ENCODE results near the gene MSI2. TPM values are rescaled to one million over a fixed set of nuclear protein-coding genes. Genes with fewer than 3 reads are reported as not detected.

MSI2 gene
- polyA plus RNA-seq, 1 experiment, result 9.2 TPM

DNA sequence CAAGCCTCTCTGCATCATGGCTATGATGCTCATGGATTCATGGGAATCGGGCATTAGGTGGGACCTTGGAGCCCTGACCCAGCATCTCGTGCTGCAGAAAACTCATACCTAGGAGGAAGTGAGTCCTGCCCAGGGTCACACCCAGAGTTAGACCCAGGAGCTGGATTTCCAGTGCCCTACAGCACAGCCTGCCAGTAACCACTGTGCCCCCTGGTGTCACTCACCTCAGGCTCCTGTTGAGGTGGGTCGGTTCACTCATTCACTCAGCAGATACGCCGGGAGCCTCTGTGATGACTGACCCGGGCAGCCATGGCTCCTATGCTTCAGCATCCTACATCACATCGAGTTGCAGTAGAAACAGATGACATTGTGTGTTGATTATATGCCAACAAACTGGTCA, 143.4 kb downstream of the MSI2 start:
- no peaks in the 10 kb centered on the region for H3K27me3 ChIP-seq (ENCODE audit: control insufficient read depth, insufficient read depth, low read length)
- CTCF ChIA-PET, result interaction anchor here (0.7 to 1.5 kb wide), 2 partner anchors 19 to 156 kb away, joined by 3 to 9 read pairs; no protein-coding TSS in a partner anchor
- H3K4me3 ChIP-seq (ENCODE audit: low read depth, low read length), result no peak overlapping the region
- POLR2A ChIA-PET, result no interaction called here
- DNase-seq (ENCODE audit: low read depth), result no peak
- TF ChIP-seq CTCF (IDR thresholded peaks at IDR 0.05; ENCODE audit: insufficient read depth, low read depth, low read length), result no peak
- H3K36me3 ChIP-seq (ENCODE audit: control insufficient read depth, insufficient read depth, low read length), result no peaks in the 10 kb centered on the region

- H3K4me3 ChIP-seq (ENCODE audit: low read depth, low read length), result no peak overlapping the region
- no peaks in the 10 kb centered on the region for H3K36me3 ChIP-seq (ENCODE audit: control insufficient read depth, insufficient read depth, low read length)
- H3K27me3 ChIP-seq (ENCODE audit: control insufficient read depth, insufficient read depth, low read length), result no peaks in the 10 kb centered on the region
- ChIA-PET CTCF (interaction anchor here (0.8 to 1.5 kb wide), 2 partner anchors 27 to 157 kb away, joined by 3 to 9 read pairs; no protein-coding TSS in a partner anchor), POLR2A (no interaction called here)
- TF ChIP-seq CTCF (IDR thresholded peaks at IDR 0.05; ENCODE audit: insufficient read depth, low read depth, low read length), result no peak
- DNase-seq (ENCODE audit: low read depth), result no peak
Measured at GRCh38 chr17:57400648-57401047, 144.3 kb downstream of the MSI2 start.

DNA sequence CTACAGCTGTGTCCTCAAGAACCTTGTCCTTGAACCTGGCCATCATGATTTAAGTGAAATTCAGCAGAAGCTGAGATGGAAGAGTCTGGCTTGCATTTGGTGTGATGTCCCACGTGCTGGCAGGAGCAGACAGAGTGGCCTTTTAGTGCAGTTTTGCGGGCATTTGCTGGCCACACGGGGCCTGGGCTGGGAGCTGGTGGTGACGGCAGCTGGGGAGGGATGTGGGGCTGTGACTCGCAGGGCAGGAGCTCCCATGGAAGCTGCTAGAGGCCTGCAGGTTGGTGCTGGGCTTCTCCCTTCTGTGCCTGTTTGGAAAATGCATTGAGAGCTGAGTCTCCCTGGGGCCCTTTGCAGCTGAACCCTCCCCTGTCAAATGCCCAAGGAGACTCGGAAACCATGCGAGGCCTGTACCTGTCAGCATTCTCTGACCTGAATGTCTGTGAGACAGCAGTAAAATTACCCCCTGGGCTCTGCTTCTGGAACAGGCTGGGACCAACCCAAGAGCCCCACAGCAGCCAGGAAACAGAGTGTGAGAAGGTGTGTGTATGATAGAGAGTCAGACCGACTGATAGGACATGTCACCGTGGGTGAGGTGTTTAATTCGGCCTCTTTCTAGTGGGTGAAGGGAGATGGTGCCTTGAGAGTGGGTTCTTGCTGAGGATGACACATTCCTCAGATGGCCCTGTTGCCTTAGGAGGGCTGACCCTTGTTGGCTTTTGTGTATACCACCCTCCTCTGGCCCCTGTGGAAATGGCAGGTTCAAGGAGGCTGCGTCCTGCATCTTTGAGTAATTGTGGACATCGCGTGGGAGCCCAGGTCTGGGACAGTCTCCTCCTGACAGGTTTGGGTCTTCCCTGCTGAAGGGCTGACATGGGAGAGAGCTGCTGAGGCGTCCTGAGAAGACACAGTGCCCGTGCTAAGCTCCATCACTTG, 145.5 kb downstream of the MSI2 start:
- POLR2A ChIA-PET, result no interaction called here
- CTCF ChIA-PET, result interaction anchor here (1.5 kb wide), 1 partner anchor 23 kb away, joined by 3 read pairs; no protein-coding TSS in a partner anchor
- Histone ChIP-seq H3K36me3 (ENCODE audit: control insufficient read depth, insufficient read depth, low read length) (no peaks in the 10 kb centered on the region), H3K4me3 (ENCODE audit: low read depth, low read length) (no peak overlapping the region), H3K27me3 (ENCODE audit: control insufficient read depth, insufficient read depth, low read length) (no peaks in the 10 kb centered on the region)
- TF ChIP-seq CTCF (IDR thresholded peaks at IDR 0.05; ENCODE audit: insufficient read depth, low read depth, low read length), result no peak
- DNase-seq (ENCODE audit: low read depth), result no peak

DNA sequence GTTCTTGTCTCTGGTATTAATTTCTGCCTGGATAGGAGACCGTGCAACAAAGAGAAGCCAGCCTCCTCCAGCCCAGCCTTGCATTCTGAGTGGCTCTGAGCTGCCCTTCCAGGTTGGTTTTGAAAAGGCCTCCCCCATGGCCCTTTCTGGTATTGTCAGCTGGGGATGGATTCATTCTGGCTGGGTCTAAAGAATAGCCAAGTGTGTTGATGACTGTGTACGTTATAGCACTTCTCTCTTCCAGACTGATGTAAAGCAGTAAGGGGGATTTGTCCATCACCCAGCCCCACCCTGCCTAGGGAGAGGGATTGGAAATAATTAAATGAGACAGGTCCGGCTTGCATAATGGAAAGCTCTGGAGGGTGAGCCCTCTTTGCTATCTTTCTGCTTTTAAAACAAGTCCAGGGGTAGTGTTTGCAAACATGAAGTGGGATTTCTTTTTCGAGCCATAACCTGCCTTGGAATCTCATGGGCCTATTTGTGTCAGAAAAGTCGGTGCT, 146.4 kb downstream of the MSI2 start:
- H3K27me3 ChIP-seq (ENCODE audit: control insufficient read depth, insufficient read depth, low read length), result no peaks in the 10 kb centered on the region
- TF ChIP-seq CTCF (IDR thresholded peaks at IDR 0.05; ENCODE audit: insufficient read depth, low read depth, low read length), result no peak
- no peak overlapping the region for H3K4me3 ChIP-seq (ENCODE audit: low read depth, low read length)
- DNase-seq (ENCODE audit: low read depth), result no peak
- CTCF ChIA-PET, result interaction anchor here (1.5 kb wide), 1 partner anchor 22 kb away, joined by 3 read pairs; no protein-coding TSS in a partner anchor
- no peaks in the 10 kb centered on the region for H3K36me3 ChIP-seq (ENCODE audit: control insufficient read depth, insufficient read depth, low read length)
- POLR2A ChIA-PET, result no interaction called here

- POLR2A ChIA-PET, result no interaction called here
- DNase-seq (ENCODE audit: low read depth), result no peak
Measured at GRCh38 chr17:57403236-57403635, 146.9 kb downstream of the MSI2 start.

More at GRCh38 chr17:57403236-57403635, 146.9 kb downstream of the MSI2 start:
- CTCF ChIA-PET, result no interaction called here
- TF ChIP-seq CTCF (IDR thresholded peaks at IDR 0.05; ENCODE audit: insufficient read depth, low read depth, low read length), result no peak
- no peaks in the 10 kb centered on the region for H3K36me3 ChIP-seq (ENCODE audit: control insufficient read depth, insufficient read depth, low read length)
- H3K27me3 ChIP-seq (ENCODE audit: control insufficient read depth, insufficient read depth, low read length), result no peaks in the 10 kb centered on the region
- no peak overlapping the region for H3K4me3 ChIP-seq (ENCODE audit: low read depth, low read length)
